IMR-90 (cell line): Measurements from ENCODE around the gene NLRC5. TPM values are rescaled to one million over a fixed set of nuclear protein-coding genes. Genes with fewer than 3 reads are reported as not detected.

Experiments used
- ATAC-seq: fragments of 200-7000 bp; cut with Tn5 transposase; 2 replicates; pipeline ENCODE4 v1.9.1; 2020; ENCODE audit warnings: low read depth, mild to moderate bottlenecking, moderate library complexity
- BruUV-seq: library from RNA; stranded (reverse); fragments of 400-500 nt; replicated peaks from 2 replicates; lab custom pipeline; 2021; lab: Mats Ljungman, UMichigan
- CTCF ChIA-PET: fragments of 300-600 bp; formaldehyde crosslinking; extraction: SDS; loops from one replicate; lab custom pipeline; 2021; ENCODE audit warnings: antibody characterized with exemption; lab: Yijun Ruan, JAX
- POLR2A ChIA-PET: fragments of 300-600 bp; sonication (Branson Sonifier 250); formaldehyde crosslinking; loops from one replicate; lab custom pipeline; 2022; ENCODE audit warnings: antibody characterized with exemption; ENCODE audit not compliant: unreplicated experiment; lab: Charles Lee
- DNase-seq: peaks from one replicate; pipeline ENCODE4 v3.0.0; 2013
- H2AFZ ChIP-seq: replicated peaks from 2 replicates; pipeline ENCODE3; 2013; ENCODE audit warnings: low read length, mild to moderate bottlenecking; ENCODE audit not compliant: poor library complexity
- H2AK5ac ChIP-seq: 2 replicates; pipeline ENCODE4 v1.6.1; 2013; ENCODE audit warnings: low read depth, low read length, inconsistent platforms
- H2AK9ac ChIP-seq: replicated peaks from 2 replicates; pipeline ENCODE3; 2013; ENCODE audit warnings: mild to moderate bottlenecking, low read depth, low read length, moderate library complexity; ENCODE audit not compliant: poor library complexity
- H2BK120ac ChIP-seq: 2 replicates; pipeline ENCODE4 v1.6.1; 2013; ENCODE audit warnings: low read depth, low read length, inconsistent platforms
- H2BK15ac ChIP-seq: 3 replicates; pipeline ENCODE4 v1.6.1; 2013; ENCODE audit warnings: low read depth, low read length, inconsistent platforms
- H2BK20ac ChIP-seq: 2 replicates; pipeline ENCODE4 v1.6.1; 2013; ENCODE audit warnings: low read depth, mild to moderate bottlenecking, inconsistent platforms, low read length, moderate library complexity
- H2BK5ac ChIP-seq: 2 replicates; pipeline ENCODE4 v1.6.1; 2013; ENCODE audit warnings: mild to moderate bottlenecking, low read depth, low read length, inconsistent platforms; ENCODE audit not compliant: poor library complexity, severe bottlenecking
- H3K14ac ChIP-seq: replicated peaks from 2 replicates; pipeline ENCODE4 v1.6.1; 2013; ENCODE audit warnings: low read depth, low read length, inconsistent platforms
- H3K18ac ChIP-seq: 2 replicates; pipeline ENCODE4 v1.6.1; 2013; ENCODE audit warnings: low read depth, low read length, control low read depth
- H3K23ac ChIP-seq: 2 replicates; pipeline ENCODE4 v1.6.1; 2013; ENCODE audit warnings: low read depth, low read length, inconsistent platforms
- H3K27ac ChIP-seq: 2 replicates; pipeline ENCODE4 v1.5.1; 2013; ENCODE audit warnings: mild to moderate bottlenecking, control low read depth, low read length; ENCODE audit not compliant: insufficient read depth
- H3K27me3 ChIP-seq: 2 replicates; pipeline ENCODE4 v1.6.1; 2013; ENCODE audit warnings: low read length; ENCODE audit not compliant: control insufficient read depth, insufficient read depth
- H3K36me3 ChIP-seq: 2 replicates; pipeline ENCODE4 v1.6.1; 2013; ENCODE audit warnings: low read length, mixed read lengths; ENCODE audit not compliant: control insufficient read depth, insufficient read depth
- H3K4ac ChIP-seq: 2 replicates; pipeline ENCODE4 v1.6.1; 2013; ENCODE audit warnings: low read depth, low read length, inconsistent platforms
- H3K4me1 ChIP-seq: 2 replicates; pipeline ENCODE4 v1.6.1; 2013; ENCODE audit warnings: low read length, mixed read lengths; ENCODE audit not compliant: control insufficient read depth, insufficient read depth
- H3K4me2 ChIP-seq: 2 replicates; pipeline ENCODE4 v1.6.1; 2013; ENCODE audit warnings: low read depth, mild to moderate bottlenecking, control low read depth, low read length, moderate library complexity
- H3K4me3 ChIP-seq: 2 replicates; pipeline ENCODE4 v1.5.1; 2013; ENCODE audit warnings: low read depth, mild to moderate bottlenecking, control low read depth, low read length, moderate library complexity; ENCODE audit not compliant: insufficient read depth
- H3K56ac ChIP-seq: 2 replicates; pipeline ENCODE4 v1.6.1; 2013; ENCODE audit warnings: low read length, inconsistent platforms; ENCODE audit not compliant: insufficient read depth; ENCODE audit errors: extremely low read depth
- H3K79me1 ChIP-seq, 2 experiments: 2 replicates each; pipeline ENCODE4 v1.6.1; 2013; ENCODE audit warnings: low read length in 2 of 2, inconsistent platforms in 1 of 2, low read depth in 1 of 2
- H3K9ac ChIP-seq: 2 replicates; pipeline ENCODE4 v1.6.1; 2013; ENCODE audit warnings: low read depth, low read length, control low read depth
- H3K9me1 ChIP-seq: 2 replicates; pipeline ENCODE4 v1.6.1; 2013; ENCODE audit warnings: low read length, inconsistent platforms; ENCODE audit not compliant: insufficient read depth
- H3K9me3 ChIP-seq: 2 replicates; pipeline ENCODE4 v1.6.1; 2013; ENCODE audit warnings: low read length; ENCODE audit not compliant: control insufficient read depth, insufficient read depth
- H4K20me1 ChIP-seq: 2 replicates; pipeline ENCODE4 v1.6.1; 2013; ENCODE audit warnings: low read length, inconsistent platforms; ENCODE audit not compliant: insufficient read depth
- H4K5ac ChIP-seq: 2 replicates; pipeline ENCODE4 v1.6.1; 2013; ENCODE audit warnings: mild to moderate bottlenecking, low read depth, low read length, control low read depth
- H4K8ac ChIP-seq, 2 experiments: 2 replicates each; pipeline ENCODE4 v1.6.1; 2013; ENCODE audit warnings: low read depth in 2 of 2, low read length in 2 of 2, control low read depth in 1 of 2, inconsistent platforms in 1 of 2
- H4K91ac ChIP-seq: 2 replicates; pipeline ENCODE4 v1.6.1; 2013; ENCODE audit warnings: low read depth, low read length, inconsistent platforms; ENCODE audit not compliant: insufficient read depth
- FOS ChIP-seq: fragments of 150-350 bp; IDR thresholded peaks from 2 replicates; pipeline ENCODE4 v1.6.1; 2016; ENCODE audit warnings: low read depth, low read length
- MAFK ChIP-seq: IDR thresholded peaks from 2 replicates; pipeline ENCODE4 v1.6.1; 2012; ENCODE audit warnings: low read depth, low read length, improper control_type of control experiment
- MXI1 ChIP-seq: IDR thresholded peaks from 2 replicates; pipeline ENCODE4 v1.6.1; 2012; ENCODE audit warnings: low read depth, mild to moderate bottlenecking, low read length, moderate library complexity, borderline replicate concordance
- NFE2L2 ChIP-seq: fragments of 150-350 bp; IDR thresholded peaks from 2 replicates; pipeline ENCODE4 v1.6.1; 2016; ENCODE audit warnings: low read depth, mild to moderate bottlenecking, low read length
- RFX5 ChIP-seq: IDR thresholded peaks from 2 replicates; pipeline ENCODE4 v1.8.0; 2012; ENCODE audit warnings: low read depth, mild to moderate bottlenecking, low read length, moderate library complexity
- SMC3 ChIP-seq: fragments of 150-350 bp; IDR thresholded peaks from 2 replicates; pipeline ENCODE4 v1.6.1; 2016; ENCODE audit warnings: low read depth, mild to moderate bottlenecking, antibody characterized with exemption, low read length, moderate library complexity
- WGBS, 2 experiments: methylation state at CpG; one replicate each; pipeline versions ENCODE4 v1.1.5 to v1.1.7; 2013; ENCODE audit warnings: missing lambda C conversion rate in 2 of 2; ENCODE audit not compliant: insufficient read length in 1 of 2; ENCODE audit errors: extremely low coverage in 2 of 2; 5-methylcytosine and 5-hydroxymethylcytosine counted together
- dilution Hi-C: fragments of 300-500 bp; cut with HindIII; formaldehyde crosslinking; loops from one replicate; pipeline ENCODE4 v1.14.3; 2018; ENCODE audit warnings: low sequenced_read_pairs; ENCODE audit not compliant: unreplicated experiment
- in situ Hi-C: fragments of 300-500 bp; cut with MboI; formaldehyde crosslinking; loops from 3 replicates; pipeline ENCODE4 v1.14.3; 2019; ENCODE audit warnings: low sequenced_read_pairs, inconsistent platforms, mixed read lengths
- intact Hi-C: fragments of 100-400 bp; cut with micrococcal nuclease; formaldehyde crosslinking; loops from 2 replicates; pipeline ENCODE4 v1.10.0; 2022
- polyA plus RNA-seq, 3 experiments: library from polyadenylated mRNA; depleted of rRNA; stranded (reverse); fragments of >200 nt; gene quantifications; 2 replicates each; pipeline ENCODE4 v1.2.3, GENCODE V29; 2012; ENCODE audit warnings: low replicate concordance in 1 of 3
- total RNA-seq: library from RNA; depleted of rRNA; stranded (reverse); fragments of >200 nt; gene quantifications from 2 replicates; pipeline ENCODE4 v1.2.3, GENCODE V29; 2012

Gene NLRC5
- total and polyA plus RNA-seq, 2 of the 4 experiments (the other 2 are of a cell fraction): 9.1 to 14.9 TPM

GRCh38 chr16:57094911-57095310, 105.6 kb downstream of the NLRC5 start:
- Histone ChIP-seq H3K56ac (0 out of 2 replicates have a peak overlapping the region, but pooled peaks have one; percentile 3), H3K4me1 (peaks cover 4% of the 10 kb centered on the region; the same call in 1 of the 2 replicates), H3K9me3 (no peaks in the 10 kb centered on the region), H3K18ac (no peak overlapping the region), H3K4me3 (no peak overlapping the region), H2BK15ac (no peak overlapping the region), H3K14ac (no peak overlapping the region), H3K23ac (no peak overlapping the region), H3K79me1 (peaks cover 18 to 39% of the 10 kb centered on the region in 2 experiments; a peak in 3 of 4 replicates), H2AK5ac (no peak overlapping the region), H2BK120ac (no peak overlapping the region), H4K5ac (no peak overlapping the region), H2BK20ac (no peak overlapping the region), H4K20me1 (peaks cover 8% of the 10 kb centered on the region), H3K9me1 (peaks cover 8% of the 10 kb centered on the region; the same call in 1 of the 2 replicates), H4K8ac (no peak overlapping the region), H3K27me3 (no peaks in the 10 kb centered on the region), H3K27ac (no peak overlapping the region), H4K91ac (no peak overlapping the region), H3K36me3 (no peaks in the 10 kb centered on the region), H3K9ac (no peak overlapping the region), H2AK9ac (no peak overlapping the region), H3K4me2 (no peak overlapping the region), H3K4ac (no peak overlapping the region), H2AFZ (peak overlapping the region; percentile 33), H2BK5ac (no peak overlapping the region)
- no TSS peak for BruUV-seq
- no CpG with 5 or more reads among the region's 5 CpGs for WGBS, 2 experiments
- ATAC-seq: no peak
- in situ Hi-C loops: no loop called here
- dilution Hi-C loops: no loop called here
- intact Hi-C loops: no loop called here
- CTCF ChIA-PET: no interaction called here
- POLR2A ChIA-PET: no interaction called here
- TF ChIP-seq SMC3: no peak
- TF ChIP-seq FOS: no peak
- no peak for TF ChIP-seq MXI1
- no peak for TF ChIP-seq NFE2L2
- TF ChIP-seq RFX5: no peak
- no peak for TF ChIP-seq MAFK
- DNase-seq: no peak
